ENCODE results near the gene ENTPD8. TPM values are rescaled to one million over a fixed set of nuclear protein-coding genes. Genes with fewer than 3 reads are reported as not detected.
A peak's percentile ranks its signal among the peaks of the same experiment; 100 is the strongest.

Gene ENTPD8
- total RNA-seq, 1 donor: not detected

DNA sequence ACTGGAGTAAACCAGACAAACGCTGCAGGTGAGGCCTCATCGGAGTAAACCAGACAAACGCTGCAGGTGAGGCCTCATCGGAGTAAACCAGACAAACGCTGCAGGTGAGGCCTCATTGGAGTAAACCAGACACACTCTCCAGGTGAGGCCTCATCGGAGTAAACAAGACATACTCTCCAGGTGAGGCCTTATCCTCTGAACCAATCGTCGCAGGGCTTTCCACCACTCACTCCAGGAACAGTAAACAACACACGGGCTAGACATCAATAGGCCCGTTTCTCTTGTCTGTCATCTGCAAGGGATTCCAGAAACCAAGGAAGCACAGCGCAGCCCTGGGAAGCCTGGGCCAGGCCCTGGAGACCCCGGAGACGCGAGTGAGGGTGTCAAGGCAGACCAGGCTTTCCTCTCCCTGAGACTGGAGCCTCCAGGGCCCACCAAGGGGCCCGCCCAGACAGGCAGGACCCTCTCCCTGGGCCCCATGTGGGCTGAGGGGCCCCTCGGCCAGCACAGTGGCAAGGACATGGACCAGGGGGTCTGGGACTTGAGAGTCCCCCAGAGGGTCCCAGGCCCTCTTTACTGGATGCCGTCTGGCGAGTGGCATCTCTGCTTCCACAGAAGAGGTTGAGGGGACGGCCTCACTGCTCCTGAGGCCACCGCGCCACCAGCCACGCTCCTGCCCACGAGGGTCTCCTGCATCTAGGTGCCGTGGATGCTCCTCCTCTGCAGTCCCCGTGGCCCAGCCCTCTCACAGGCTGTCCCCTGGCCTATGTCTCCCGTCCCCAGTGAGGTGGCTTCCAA is 44.4 kb upstream of the ENTPD8 start:
- Histone ChIP-seq H3K4me2 (ENCODE audit: insufficient read depth, low read length) (no peak overlapping the region), H3K27me3 (ENCODE audit: insufficient read depth, low read length) (no peaks in the 10 kb centered on the region), H2AFZ (ENCODE audit: low read length) (no peak overlapping the region), H3K4me1 (ENCODE audit: insufficient read depth, low read length) (peaks cover 8% of the 10 kb centered on the region), H3K36me3 (ENCODE audit: insufficient read depth, low read length) (no peaks in the 10 kb centered on the region), H4K20me1 (ENCODE audit: insufficient read depth, low read length) (no peaks in the 10 kb centered on the region), H3K4me3 (ENCODE audit: insufficient read depth, low read length) (no peak overlapping the region), H3K9me3 (ENCODE audit: low read depth, low read length) (no peaks in the 10 kb centered on the region), H3K79me2 (ENCODE audit: insufficient read depth, low read length) (no peaks in the 10 kb centered on the region), H3K27ac (ENCODE audit: low read depth, low read length) (no peak overlapping the region)
- DNase-seq (ENCODE audit: insufficient read length, low spot score, missing footprints): peak; percentile 63
- no peak for TF ChIP-seq CTCF (IDR thresholded peaks at IDR 0.05; ENCODE audit: extremely low read depth, low read depth, low read length)

- Histone ChIP-seq H3K9me3 (ENCODE audit: low read depth, low read length) (no peaks in the 10 kb centered on the region), H2AFZ (ENCODE audit: low read length) (no peak overlapping the region)
Measured at GRCh38 chr9:137484551-137485315, 43.6 kb upstream of the ENTPD8 start.

DNA sequence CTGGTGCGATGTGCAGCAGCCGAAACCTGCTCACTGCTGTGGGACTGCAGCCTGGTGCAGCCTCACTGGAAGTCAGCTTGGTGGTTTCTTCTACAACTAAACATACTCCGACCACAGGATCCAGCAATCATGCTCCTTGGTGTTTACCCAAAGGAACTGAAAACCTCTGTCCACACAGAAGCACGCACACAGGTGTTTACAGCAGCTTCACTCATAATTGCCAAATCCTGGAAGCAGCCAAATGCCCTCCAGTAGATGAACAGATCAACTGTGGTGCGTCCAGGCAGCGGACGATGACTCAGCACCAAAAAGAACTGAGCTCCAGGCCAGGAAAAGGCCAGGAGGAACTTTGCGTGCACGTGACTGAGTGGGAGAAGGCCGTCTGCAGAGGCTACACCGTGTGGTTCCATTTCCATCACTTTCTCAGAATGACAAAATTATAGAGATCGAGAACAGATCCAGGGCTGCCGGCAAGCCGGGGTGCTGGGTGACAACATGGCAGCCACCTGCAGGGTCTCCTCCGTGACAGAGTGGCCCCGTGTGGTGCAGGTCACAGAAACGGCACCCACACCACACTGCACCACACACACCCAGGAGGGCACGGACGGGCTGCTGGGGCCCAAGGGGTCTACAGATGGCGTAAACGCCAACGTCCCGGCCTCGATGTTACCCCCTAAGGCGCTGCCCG is 41.1 kb upstream of the ENTPD8 start:
- TF ChIP-seq CTCF (IDR thresholded peaks at IDR 0.05; ENCODE audit: extremely low read depth, low read depth, low read length): no peak

More at GRCh38 chr9:137484551-137485315, 43.6 kb upstream of the ENTPD8 start:
- Histone ChIP-seq H3K27me3 (ENCODE audit: insufficient read depth, low read length) (no peaks in the 10 kb centered on the region), H4K20me1 (ENCODE audit: insufficient read depth, low read length) (no peaks in the 10 kb centered on the region), H3K4me1 (ENCODE audit: insufficient read depth, low read length) (peaks cover 8% of the 10 kb centered on the region), H3K79me2 (ENCODE audit: insufficient read depth, low read length) (no peaks in the 10 kb centered on the region), H3K27ac (ENCODE audit: low read depth, low read length) (no peak overlapping the region), H3K4me2 (ENCODE audit: insufficient read depth, low read length) (no peak overlapping the region), H3K36me3 (ENCODE audit: insufficient read depth, low read length) (no peaks in the 10 kb centered on the region), H3K4me3 (ENCODE audit: insufficient read depth, low read length) (no peak overlapping the region)
- DNase-seq (ENCODE audit: insufficient read length, low spot score, missing footprints): peak; percentile 70
- no peak for TF ChIP-seq CTCF (IDR thresholded peaks at IDR 0.05; ENCODE audit: extremely low read depth, low read depth, low read length)

More for the DNA sequence above, 41.1 kb upstream of the ENTPD8 start:
- Histone ChIP-seq H2AFZ (ENCODE audit: low read length) (peak overlapping the region; percentile 49), H3K4me2 (ENCODE audit: insufficient read depth, low read length) (peak overlapping the region; percentile 33), H3K9me3 (ENCODE audit: low read depth, low read length) (no peaks in the 10 kb centered on the region), H3K4me3 (ENCODE audit: insufficient read depth, low read length) (peak overlapping the region; percentile 2), H4K20me1 (ENCODE audit: insufficient read depth, low read length) (no peaks in the 10 kb centered on the region), H3K79me2 (ENCODE audit: insufficient read depth, low read length) (no peaks in the 10 kb centered on the region), H3K27ac (ENCODE audit: low read depth, low read length) (no peak overlapping the region), H3K27me3 (ENCODE audit: insufficient read depth, low read length) (no peaks in the 10 kb centered on the region), H3K36me3 (ENCODE audit: insufficient read depth, low read length) (no peaks in the 10 kb centered on the region), H3K4me1 (ENCODE audit: insufficient read depth, low read length) (peaks cover 8% of the 10 kb centered on the region)
- peak; percentile 99 for DNase-seq (ENCODE audit: insufficient read length, low spot score, missing footprints)

All from osteoblast (primary cell).